ENCODE data around the gene HNRNPM.
"Not testable (repeated sequence)": the region's sequence is repeated elsewhere in the genome, so short reads cannot be mapped to it uniquely, and the experiment has no call there.

HNRNPM gene

GRCh38 chr19:8506402-8506957, 61.7 kb downstream of the HNRNPM start:
- in situ Hi-C loops (cut with HindIII; ENCODE audit: low sequenced_read_pairs), result no loop called here

- in situ Hi-C loops (cut with HindIII; ENCODE audit: low sequenced_read_pairs), result no loop called here
Measured at GRCh38 chr19:8510589-8511115, 65.9 kb downstream of the HNRNPM start.

DNA sequence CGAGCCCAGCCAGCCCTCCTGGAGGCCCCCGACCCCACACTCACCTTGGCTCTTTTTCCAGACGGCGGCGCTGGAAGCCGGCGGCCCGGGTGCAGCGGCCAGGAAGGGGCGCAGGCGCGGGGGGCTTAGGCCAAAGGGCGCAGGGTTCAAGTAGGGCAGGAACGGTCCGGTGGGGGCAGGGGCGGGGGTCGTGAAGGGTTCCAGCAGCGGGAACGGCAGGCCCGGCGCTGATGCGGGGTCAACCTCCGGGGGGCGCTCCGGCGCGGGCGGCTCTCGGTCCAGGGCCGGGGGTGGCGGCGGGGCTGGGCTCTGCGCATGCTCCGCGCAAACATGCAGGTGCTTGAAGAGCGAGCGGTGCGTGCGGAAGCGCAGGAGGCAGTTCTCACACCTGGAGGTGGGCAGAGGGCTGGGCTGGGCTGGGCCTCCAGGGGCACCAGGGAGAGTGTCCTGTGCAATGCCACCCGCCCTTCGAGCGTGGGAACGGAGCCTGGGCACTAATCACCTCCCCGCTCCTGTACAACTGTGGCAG, 66.9 kb downstream of the HNRNPM start:
- in situ Hi-C loops (cut with HindIII; ENCODE audit: low sequenced_read_pairs), result no loop called here

DNA sequence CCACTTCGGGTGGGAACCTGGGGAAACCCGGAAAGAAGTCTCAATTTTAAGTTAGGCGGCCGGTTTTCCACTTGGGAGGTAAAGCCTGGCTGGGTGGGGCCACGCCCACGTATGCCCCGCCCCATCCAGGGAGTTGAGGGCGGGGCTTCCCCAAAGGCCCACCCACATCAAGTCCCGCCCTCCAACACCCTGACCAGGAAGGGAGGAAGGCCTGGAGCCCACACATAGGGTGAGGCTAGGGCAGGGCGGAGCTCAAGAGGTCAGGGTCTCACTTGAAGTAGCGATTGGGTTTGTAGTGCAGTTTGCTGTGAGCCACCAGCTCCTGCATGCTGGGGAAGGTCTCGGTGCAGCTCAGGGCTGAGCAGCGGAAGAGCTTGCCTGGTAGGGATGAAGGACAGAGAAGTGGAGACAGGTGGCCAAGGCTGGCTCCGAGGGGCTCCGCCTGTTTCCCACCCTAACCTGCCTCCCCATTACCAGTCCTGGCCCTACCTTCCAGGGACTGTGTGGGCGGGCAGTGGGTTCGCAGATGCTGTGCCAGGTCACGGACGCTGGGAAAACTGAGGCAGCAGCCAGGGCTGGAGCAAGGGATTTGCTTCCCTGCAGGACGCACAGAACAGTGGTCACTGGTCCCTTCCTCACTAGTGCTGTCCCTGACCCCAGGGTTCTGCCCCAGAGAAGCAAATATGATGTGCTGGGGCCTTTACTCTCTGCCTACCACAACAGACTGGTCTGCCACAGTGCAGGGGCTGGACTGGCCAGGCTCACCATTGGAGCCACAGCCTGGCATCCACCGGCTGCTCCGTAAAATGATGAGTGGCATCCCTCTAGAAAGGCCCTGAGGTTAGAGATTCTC, 67.6 kb downstream of the HNRNPM start:
- in situ Hi-C loops (cut with HindIII; ENCODE audit: low sequenced_read_pairs), result no loop called here

- in situ Hi-C loops (cut with HindIII; ENCODE audit: low sequenced_read_pairs), result no loop called here
Measured at GRCh38 chr19:8513036-8513686, 68.4 kb downstream of the HNRNPM start.

GRCh38 chr19:8513687-8514504, 69.1 kb downstream of the HNRNPM start, which contains the start of gene ZNF414:
ZNF414 (minus strand) TSS chr19:8514167; CDS start chr19:8514046, 121 bp downstream.
- in situ Hi-C loops (cut with HindIII; ENCODE audit: low sequenced_read_pairs), result no loop called here

GRCh38 chr19:8514505-8515009, 69.8 kb downstream of the HNRNPM start:
- in situ Hi-C loops (cut with HindIII; ENCODE audit: low sequenced_read_pairs), result not testable (repeated sequence)

GRCh38 chr19:8515317-8515716, 70.5 kb downstream of the HNRNPM start:
- in situ Hi-C loops (cut with HindIII; ENCODE audit: low sequenced_read_pairs), result no loop called here

GRCh38 chr19:8517551-8518442, 73.0 kb downstream of the HNRNPM start:
- in situ Hi-C loops (cut with HindIII; ENCODE audit: low sequenced_read_pairs), result no loop called here

DNA sequence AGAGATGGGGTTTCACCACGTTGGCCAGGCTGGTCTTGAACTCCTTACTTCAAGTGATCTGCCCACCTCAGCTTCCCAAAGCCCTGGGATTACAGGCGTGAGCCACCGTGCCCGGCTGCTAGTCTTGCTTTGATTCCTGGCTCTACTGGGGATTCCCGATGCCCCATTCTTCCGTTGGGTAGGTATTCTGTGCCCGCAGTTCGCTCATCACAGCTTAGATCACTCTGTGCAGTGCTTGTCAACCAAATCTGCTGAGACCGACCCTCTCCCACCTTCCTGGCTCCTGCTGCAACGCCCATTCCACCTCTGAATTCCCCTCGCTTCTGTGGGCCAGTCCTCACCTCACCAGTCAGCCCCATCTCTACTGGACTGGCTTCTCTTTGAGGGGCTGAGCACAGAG, 73.8 kb downstream of the HNRNPM start:
- in situ Hi-C loops (cut with HindIII; ENCODE audit: low sequenced_read_pairs), result no loop called here

DNA sequence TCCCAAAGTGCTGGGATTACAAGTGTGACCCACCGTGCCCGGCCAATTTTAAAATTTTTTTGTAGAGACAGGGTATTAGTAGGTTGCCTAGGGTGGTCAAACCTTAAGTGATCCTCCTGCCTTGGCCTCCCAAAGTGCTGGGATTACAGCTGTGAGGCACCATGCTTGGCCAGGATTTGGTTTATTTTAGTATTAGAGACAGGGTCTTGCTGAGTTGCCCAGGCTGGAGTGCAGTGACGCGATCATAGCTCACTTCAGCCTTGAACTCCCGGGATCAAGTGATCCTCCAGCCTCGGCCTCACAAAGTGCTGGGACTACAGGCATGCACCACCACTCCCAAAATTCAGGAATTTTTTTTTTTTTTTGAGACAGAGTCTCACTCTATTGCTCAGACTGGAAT, 74.6 kb downstream of the HNRNPM start:
- in situ Hi-C loops (cut with HindIII; ENCODE audit: low sequenced_read_pairs), result no loop called here

- in situ Hi-C loops (cut with HindIII; ENCODE audit: low sequenced_read_pairs), result no loop called here
Measured at GRCh38 chr19:8525401-8525684, 80.6 kb downstream of the HNRNPM start.

DNA sequence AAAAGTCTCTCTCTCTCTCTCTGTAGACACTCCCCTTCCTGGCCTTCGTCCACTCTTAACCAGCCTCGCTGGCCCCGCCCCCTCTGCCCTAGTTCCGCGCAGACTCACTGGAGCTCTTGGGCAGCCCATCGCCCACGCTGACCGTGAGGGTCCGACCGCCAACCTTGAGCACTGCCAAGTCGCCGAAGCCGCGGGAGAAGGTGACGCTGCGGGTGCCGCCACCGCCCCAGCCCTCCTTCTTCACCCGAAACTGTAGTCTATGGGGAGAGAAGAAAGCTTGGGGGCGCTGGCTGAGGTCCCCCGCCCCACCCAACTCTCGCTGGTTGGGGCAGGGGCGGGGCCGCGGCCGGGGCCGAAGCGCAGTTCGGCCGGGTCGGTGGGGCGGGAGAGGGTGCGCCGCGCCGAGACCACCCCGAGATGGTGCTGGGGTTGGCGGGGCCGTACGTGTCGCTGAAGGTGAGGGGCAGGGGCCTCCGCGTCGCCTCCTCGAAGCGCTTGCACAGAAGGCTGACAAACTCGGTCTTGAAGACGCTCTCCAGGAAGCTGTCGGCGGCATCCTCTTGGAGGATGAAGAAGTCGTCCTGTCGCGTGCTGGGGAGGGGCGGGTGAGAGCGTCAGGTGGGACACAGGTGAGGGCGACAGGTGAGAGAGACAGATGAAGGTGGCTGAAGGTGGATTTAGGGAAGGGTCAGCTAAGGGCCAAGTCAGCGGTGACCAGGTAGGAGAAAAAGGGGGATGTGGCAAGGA, 81.7 kb downstream of the HNRNPM start:
- in situ Hi-C loops (cut with HindIII; ENCODE audit: low sequenced_read_pairs), result no loop called here

DNA sequence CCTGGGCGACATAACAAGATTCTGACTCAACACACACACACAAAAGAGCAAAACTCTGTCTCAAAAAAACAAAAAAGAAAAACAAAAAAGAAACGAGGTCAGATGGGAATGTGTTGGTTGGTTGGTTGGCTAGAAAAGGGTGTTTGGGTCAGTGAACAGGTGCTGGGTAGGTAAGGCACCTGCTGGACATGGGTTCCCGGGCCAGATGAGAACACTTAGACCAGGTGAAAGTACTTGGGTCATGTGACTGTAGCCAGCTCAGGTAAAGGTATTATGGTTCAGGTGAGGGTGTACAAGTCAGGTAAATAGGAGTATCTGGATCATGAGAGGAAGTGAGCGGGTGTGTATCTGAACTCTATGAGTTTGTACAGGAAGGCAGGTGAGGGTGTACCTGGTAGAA, 83.7 kb downstream of the HNRNPM start:
- in situ Hi-C loops (cut with HindIII; ENCODE audit: low sequenced_read_pairs), result no loop called here

DNA sequence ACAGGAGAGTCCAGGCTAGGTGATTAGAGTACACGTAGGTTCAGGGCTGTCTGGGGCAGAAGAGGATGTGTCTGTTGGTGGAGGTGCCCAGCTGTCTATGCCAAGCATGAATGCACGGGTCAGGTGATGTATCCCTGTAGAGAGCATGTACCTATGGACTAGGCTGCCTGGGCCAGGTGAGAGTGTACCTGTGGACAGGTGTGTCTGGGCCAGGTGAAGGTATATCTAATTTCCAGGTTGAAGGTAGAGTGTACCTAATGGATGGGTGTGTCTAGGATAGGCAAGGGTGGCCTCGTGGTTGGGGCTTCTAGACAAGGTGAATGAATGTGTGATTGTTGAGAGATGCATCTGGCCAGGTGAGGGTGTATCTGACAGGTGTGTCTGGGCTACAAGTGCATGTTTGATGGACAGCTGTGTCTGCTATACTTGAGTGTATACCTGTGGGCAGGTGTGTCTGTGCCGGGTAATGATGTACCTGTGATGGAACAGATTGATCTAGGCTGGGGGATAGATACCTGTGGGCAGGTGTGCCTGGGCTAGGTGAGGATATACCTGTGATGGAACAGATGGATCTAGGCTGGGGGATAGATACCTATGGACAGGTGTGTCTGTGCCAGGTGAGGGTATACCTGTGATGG, 84.7 kb downstream of the HNRNPM start:
- in situ Hi-C loops (cut with HindIII; ENCODE audit: low sequenced_read_pairs), result no loop called here

GRCh38 chr19:8530061-8530679, 85.4 kb downstream of the HNRNPM start:
- in situ Hi-C loops (cut with HindIII; ENCODE audit: low sequenced_read_pairs), result no loop called here

DNA sequence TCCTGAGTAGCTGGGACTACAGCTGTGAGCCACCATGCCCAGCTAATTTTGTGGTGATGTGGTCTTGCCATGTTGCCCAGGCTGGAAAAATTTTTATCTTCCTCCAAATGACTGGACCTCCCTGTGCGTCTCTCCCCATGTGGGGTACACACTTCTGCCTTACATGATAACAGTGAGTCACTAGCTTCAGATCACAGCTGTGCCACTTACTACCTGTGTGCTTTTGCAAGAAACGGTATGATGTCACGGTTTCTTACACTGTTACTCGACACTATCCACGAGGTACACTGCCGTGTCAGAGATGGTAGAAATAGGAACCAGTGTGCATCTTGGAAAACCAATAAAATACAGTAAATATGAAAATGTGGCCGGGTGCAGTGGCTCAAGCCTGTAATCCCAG, 86.7 kb downstream of the HNRNPM start:
- in situ Hi-C loops (cut with HindIII; ENCODE audit: low sequenced_read_pairs), result no loop called here

DNA sequence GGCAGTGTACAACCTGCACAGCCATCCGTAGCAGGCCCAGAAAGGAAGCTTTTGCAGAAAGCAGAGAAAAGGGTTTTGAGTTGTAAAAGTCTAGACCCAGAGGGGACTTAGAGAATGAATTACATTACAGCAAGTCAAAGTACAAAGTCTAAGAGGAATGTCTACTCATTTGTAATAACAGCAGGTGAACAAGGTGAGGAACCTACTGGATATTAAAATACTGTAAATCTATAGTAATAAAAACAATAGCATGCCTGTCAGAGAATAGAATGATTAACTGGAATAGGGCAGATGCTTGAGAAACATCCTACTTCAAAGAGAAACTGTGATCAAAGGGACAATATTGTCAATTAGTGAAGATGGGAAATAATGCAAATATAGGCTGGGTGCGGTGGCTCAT, 87.5 kb downstream of the HNRNPM start:
- in situ Hi-C loops (cut with HindIII; ENCODE audit: low sequenced_read_pairs), result no loop called here

All from endothelial cell of hepatic sinusoid (primary cell).